Vagina (tissue), 2 donors: ENCODE measurements around the gene RNASEH1. TPM values are rescaled to one million over a fixed set of nuclear protein-coding genes. Genes with fewer than 3 reads are reported as not detected.
A peak's percentile ranks its signal among the peaks of the same experiment; 100 is the strongest.
"Not testable (repeated sequence)": the region's sequence is repeated elsewhere in the genome, so short reads cannot be mapped to it uniquely, and the experiment has no call there.

Source experiments
- DNase-seq, 2 donors: peaks; one replicate each; pipeline ENCODE4 v3.0.0-alpha.2; 2017; ENCODE audit errors: extremely low spot score in 2 of 2
- H3K27ac ChIP-seq: fragments of 200-600 bp; sonication (generic); one replicate; pipeline ENCODE4 v1.5.1; 2019
- H3K27me3 ChIP-seq: fragments of 200-600 bp; sonication (generic); one replicate; pipeline ENCODE4 v1.5.1; 2019
- H3K36me3 ChIP-seq, 2 donors: fragments of 200-600 bp; sonication (generic); one replicate each; pipeline ENCODE4 v1.5.1; 2017 to 2019
- H3K4me1 ChIP-seq: fragments of 200-600 bp; sonication (generic); one replicate; pipeline ENCODE4 v1.5.1; 2019
- H3K4me3 ChIP-seq, 2 donors: fragments of 200-600 bp; sonication (generic); 1 replicate in 1 of 2; 2 replicates in 1 of 2; pipeline ENCODE4 v1.5.1; 2016 to 2019
- H3K9me3 ChIP-seq: fragments of 200-600 bp; sonication (generic); one replicate; pipeline ENCODE4 v1.5.1; 2019
- POLR2A ChIP-seq, 2 donors: fragments of 450-650 bp; IDR thresholded peaks; one replicate each; pipeline ENCODE4 v1.6.1; 2017; ENCODE audit warnings: antibody characterized with exemption in 2 of 2, mild to moderate bottlenecking in 2 of 2, moderate library complexity in 2 of 2
- POLR2AphosphoS5 ChIP-seq, 2 donors: sonication (generic); formaldehyde crosslinking; IDR thresholded peaks; one replicate each; pipeline ENCODE4 v1.9.0; 2017; ENCODE audit warnings: antibody characterized with exemption in 2 of 2, mild to moderate bottlenecking in 2 of 2, low read depth in 1 of 2; ENCODE audit not compliant: insufficient read depth in 1 of 2
- intact Hi-C: fragments of 100-400 bp; cut with DNase I; formaldehyde crosslinking; loops from one replicate; pipeline ENCODE4 v1.15.1; 2023
- total RNA-seq: library from RNA; depleted of rRNA; stranded (reverse); fragments of >200 nt; gene quantifications from one replicate; pipeline ENCODE4 v1.2.3, GENCODE V29; 2016
- TF ChIP-seq, protein P1 (sequence below), 3 experiments: fragments of 450-650 bp in 2 of 3; fragments of 200-600 bp in 1 of 3; sonication (generic) in 1 of 3; IDR thresholded peaks; one replicate each; pipeline ENCODE4 v1.5.1; 2017 to 2019; ENCODE audit warnings: antibody characterized with exemption in 3 of 3, mild to moderate bottlenecking in 2 of 3, moderate library complexity in 2 of 3

The RNASEH1 gene
- total RNA-seq, 1 donor from 2014 or later, result 17.2 TPM

DNA sequence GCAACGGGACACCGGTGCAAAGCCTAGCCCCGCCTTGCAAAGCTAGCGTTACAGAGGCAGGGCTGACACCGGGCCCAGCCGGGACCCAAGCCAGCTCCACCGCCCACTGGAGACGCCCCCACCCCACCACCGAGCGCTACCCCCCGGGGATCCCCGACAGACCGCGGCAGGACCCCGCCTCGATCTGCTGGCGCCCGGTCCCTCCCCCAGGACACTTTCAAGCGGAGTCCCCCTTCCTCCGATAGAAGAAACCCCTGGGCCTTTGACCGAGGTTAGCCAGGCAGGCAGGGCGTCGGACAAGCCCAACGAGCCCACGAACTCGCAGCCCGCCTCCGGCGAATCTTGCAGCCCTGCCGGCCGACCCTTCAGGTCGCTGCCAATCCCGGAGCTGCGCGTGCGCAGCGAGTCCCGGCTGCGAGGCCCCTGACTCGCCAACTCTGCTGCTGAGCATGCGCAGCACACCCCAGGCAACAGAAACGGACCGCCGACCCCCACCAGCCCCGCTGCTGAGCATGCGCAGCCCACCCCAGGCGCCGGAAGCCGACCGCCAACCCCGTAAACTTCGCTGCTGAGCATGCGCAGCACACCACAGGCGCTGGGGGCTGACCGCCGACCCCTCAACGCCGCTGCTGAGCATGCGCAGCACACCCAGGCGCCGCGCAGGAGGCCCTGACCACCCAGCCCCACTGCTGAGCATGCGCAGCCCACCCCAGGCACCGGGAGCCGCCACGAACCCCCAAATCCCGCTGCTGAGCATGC is 39.5 kb downstream of the RNASEH1 start:
- no peaks in the 10 kb centered on the region for H3K9me3 ChIP-seq
- H3K36me3 ChIP-seq, result peaks cover 0 to 4% of the 10 kb centered on the region in 2 donors
- H3K4me1 ChIP-seq, result peaks cover 13% of the 10 kb centered on the region
- intact Hi-C loops, result no loop called here
- peak in 1 of 2 donors; percentile 96 for DNase-seq
- TF ChIP-seq POLR2A (IDR thresholded peaks at IDR 0.05) (peak in 1 of 2 donors; percentile 69), POLR2AphosphoS5 (IDR thresholded peaks at IDR 0.05; ENCODE audit: insufficient read depth in 1 of 2, low read depth in 1 of 2) (peak; percentile 77 to 88)
- TF ChIP-seq, protein P1, sequence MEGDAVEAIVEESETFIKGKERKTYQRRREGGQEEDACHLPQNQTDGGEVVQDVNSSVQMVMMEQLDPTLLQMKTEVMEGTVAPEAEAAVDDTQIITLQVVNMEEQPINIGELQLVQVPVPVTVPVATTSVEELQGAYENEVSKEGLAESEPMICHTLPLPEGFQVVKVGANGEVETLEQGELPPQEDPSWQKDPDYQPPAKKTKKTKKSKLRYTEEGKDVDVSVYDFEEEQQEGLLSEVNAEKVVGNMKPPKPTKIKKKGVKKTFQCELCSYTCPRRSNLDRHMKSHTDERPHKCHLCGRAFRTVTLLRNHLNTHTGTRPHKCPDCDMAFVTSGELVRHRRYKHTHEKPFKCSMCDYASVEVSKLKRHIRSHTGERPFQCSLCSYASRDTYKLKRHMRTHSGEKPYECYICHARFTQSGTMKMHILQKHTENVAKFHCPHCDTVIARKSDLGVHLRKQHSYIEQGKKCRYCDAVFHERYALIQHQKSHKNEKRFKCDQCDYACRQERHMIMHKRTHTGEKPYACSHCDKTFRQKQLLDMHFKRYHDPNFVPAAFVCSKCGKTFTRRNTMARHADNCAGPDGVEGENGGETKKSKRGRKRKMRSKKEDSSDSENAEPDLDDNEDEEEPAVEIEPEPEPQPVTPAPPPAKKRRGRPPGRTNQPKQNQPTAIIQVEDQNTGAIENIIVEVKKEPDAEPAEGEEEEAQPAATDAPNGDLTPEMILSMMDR (IDR thresholded peaks at IDR 0.05), result no peak
- H3K27ac ChIP-seq, result peak overlapping the region; percentile 94
- H3K27me3 ChIP-seq, result no peaks in the 10 kb centered on the region
- peak overlapping the region; percentile 69 to 82 for H3K4me3 ChIP-seq

DNA sequence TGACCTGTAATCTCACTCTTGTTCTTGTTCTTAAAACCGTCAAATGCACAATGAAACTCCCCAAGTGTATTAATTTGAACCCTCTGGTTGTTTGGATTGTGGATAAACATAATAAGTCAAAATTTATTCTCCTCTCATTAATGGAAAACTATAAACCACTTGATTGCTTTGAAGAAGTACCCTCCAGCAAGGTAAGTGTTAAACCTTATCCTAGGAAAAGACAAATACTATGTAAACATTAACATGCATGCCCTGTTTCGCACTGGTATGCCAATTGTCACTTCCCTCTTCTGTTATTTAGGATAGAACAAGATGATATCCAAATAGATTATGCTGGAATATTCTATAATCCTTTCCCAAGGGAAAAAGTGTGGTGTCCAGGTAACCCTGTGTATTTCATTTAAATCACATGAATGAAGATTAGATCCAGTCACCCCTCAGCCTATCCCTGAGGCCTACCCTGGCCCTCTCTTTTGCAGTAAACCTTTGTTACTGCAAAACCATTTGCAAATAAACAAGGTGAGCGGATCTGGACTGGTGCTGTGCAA is 40.1 kb downstream of the RNASEH1 start:
- intact Hi-C loops, result no loop called here
- H3K4me1 ChIP-seq, result peaks cover 13% of the 10 kb centered on the region
- TF ChIP-seq, protein P1 (IDR thresholded peaks at IDR 0.05), result no peak
- TF ChIP-seq POLR2AphosphoS5 (IDR thresholded peaks at IDR 0.05; ENCODE audit: insufficient read depth in 1 of 2, low read depth in 1 of 2) (no peak), POLR2A (IDR thresholded peaks at IDR 0.05) (no peak)

DNA sequence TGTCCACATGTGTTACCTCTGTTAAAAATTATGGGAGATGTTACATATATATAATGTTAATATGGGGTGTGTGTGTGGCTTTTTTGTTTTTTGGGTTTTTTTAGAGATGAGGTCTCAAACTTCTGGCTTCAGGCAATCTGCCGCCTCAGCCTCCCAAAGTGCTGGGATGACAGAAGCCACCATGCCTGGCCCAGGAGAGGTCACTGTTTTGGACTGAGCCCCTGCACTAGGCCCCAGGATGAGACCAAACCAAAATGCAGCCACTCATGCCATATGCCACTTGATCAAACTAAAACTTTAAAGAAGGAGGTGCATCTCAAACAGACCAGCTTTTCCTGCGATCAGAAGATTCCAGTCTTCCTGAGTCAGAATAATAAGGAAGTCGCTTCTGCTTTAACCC is 41.3 kb downstream of the RNASEH1 start:
- no peak overlapping the region for H3K4me3 ChIP-seq
- H3K4me1 ChIP-seq, result peaks cover 13% of the 10 kb centered on the region
- no peaks in the 10 kb centered on the region for H3K9me3 ChIP-seq
- H3K27me3 ChIP-seq, result no peaks in the 10 kb centered on the region
- intact Hi-C loops, result no loop called here
- H3K36me3 ChIP-seq, result peaks cover 0 to 22% of the 10 kb centered on the region in 2 donors
- no peak for DNase-seq
- TF ChIP-seq POLR2A (IDR thresholded peaks at IDR 0.05) (no peak), POLR2AphosphoS5 (IDR thresholded peaks at IDR 0.05; ENCODE audit: insufficient read depth in 1 of 2, low read depth in 1 of 2) (no peak)
- TF ChIP-seq, protein P1 (IDR thresholded peaks at IDR 0.05), result no peak
- H3K27ac ChIP-seq, result no peak overlapping the region

More for the DNA sequence above, 40.1 kb downstream of the RNASEH1 start:
- H3K36me3 ChIP-seq, result peaks cover 0 to 10% of the 10 kb centered on the region in 2 donors
- no peaks in the 10 kb centered on the region for H3K9me3 ChIP-seq
- no peak for DNase-seq
- peak overlapping the region; percentile 69 to 82 for H3K4me3 ChIP-seq
- H3K27me3 ChIP-seq, result no peaks in the 10 kb centered on the region
- H3K27ac ChIP-seq, result peak overlapping the region; percentile 94

DNA sequence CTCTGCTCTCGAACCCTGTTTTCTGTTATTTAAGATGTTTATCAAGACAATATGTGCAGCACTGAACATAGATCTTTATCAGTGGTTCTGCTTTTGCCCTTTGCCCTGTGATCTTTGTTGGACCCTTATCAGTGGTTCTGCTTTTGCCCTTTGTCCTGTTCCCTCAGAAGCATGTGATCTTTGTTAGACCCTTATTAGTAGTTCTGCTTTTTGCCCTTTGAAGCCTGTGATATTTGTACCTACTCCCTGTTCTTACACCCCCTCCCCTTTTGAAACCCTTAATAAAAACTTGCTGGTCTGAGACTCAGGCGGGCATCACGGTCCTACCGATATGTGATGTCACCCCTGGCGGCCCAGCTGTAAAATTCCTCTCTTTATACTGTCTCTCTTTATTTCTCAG is 42.7 kb downstream of the RNASEH1 start:
- H3K27ac ChIP-seq, H3K4me3 ChIP-seq, intact Hi-C loops, DNase-seq, H3K4me1 ChIP-seq, H3K9me3 ChIP-seq, H3K27me3 ChIP-seq: not testable (repeated sequence)
- H3K36me3 ChIP-seq, result peaks cover 0 to 35% of the 10 kb centered on the region in 2 donors

DNA sequence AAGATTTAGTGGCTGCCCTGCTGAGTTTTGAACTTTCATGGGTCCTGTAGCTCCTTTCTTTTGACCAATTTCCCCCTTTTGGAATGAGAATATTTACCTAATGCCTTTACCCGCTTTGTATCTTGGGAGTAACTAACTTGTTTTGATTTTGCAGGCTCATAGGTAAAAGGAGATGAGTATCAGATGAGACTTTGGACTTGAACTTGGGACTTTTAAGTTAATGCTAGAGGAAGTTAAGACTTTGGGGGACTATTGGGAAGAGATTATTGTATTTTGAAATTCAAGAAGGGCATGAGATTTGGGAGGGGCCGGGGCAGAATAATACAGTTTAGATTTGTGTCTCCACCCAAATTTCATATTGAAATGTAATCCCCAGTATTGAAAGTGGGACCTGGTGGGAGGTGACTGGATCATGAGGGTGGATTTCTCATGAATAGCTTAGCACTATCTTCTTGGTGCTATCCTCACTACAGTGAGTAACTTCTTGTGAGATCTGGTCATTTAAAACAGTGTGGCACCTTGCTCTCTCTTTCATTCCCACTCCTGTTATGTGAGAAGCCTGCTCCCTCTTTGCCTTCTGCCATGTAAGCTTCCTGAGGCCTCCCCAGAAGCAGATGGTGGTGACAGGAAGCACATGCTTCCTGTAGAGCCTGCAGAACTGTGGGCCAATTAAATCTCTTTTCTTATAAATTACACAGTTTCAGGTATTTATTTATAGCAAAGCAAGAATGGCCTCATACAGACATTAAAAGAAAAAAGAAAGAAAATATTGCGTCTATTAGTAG is 44.9 kb downstream of the RNASEH1 start:
- Histone ChIP-seq H3K4me3 (no peak overlapping the region), H3K27ac (no peak overlapping the region), H3K9me3 (no peaks in the 10 kb centered on the region), H3K27me3 (no peaks in the 10 kb centered on the region), H3K36me3 (peaks cover 0 to 39% of the 10 kb centered on the region in 2 donors), H3K4me1 (no peaks in the 10 kb centered on the region)
- DNase-seq, result no peak
- TF ChIP-seq, protein P1 (IDR thresholded peaks at IDR 0.05), result no peak
- TF ChIP-seq POLR2AphosphoS5 (IDR thresholded peaks at IDR 0.05; ENCODE audit: insufficient read depth in 1 of 2, low read depth in 1 of 2) (no peak), POLR2A (IDR thresholded peaks at IDR 0.05) (no peak)
- intact Hi-C loops, result no loop called here
